ENCODE data around the gene TMEM150B.

TMEM150B gene

GRCh38 chr19:55325172-55325571 is at the start of gene TMEM150B:
Gene TMEM150B (minus strand): TSS chr19:55325341. CDS start chr19:55321036, 4,305 bp downstream.
- no peak for DNase-seq (ENCODE audit: low spot score)

GRCh38 chr19:55373993-55374757 is 49.0 kb upstream of the TMEM150B start:
- DNase-seq (ENCODE audit: low spot score): no peak

- no peak for DNase-seq (ENCODE audit: low spot score)
Measured at GRCh38 chr19:55373306-55373992, 48.3 kb upstream of the TMEM150B start.

- DNase-seq (ENCODE audit: low spot score): no peak
Measured at GRCh38 chr19:55372316-55373081, 47.4 kb upstream of the TMEM150B start.

GRCh38 chr19:55370305-55370988 is 45.3 kb upstream of the TMEM150B start, which contains the start of gene IL11:
Gene IL11 (minus strand): TSS chr19:55370463. CDS start chr19:55370310, 153 bp downstream.
- DNase-seq (ENCODE audit: low spot score): no peak

- peak; percentile 63 for DNase-seq (ENCODE audit: low spot score)
Measured at GRCh38 chr19:55369653-55370304, 44.6 kb upstream of the TMEM150B start.

GRCh38 chr19:55368701-55369563 is 43.8 kb upstream of the TMEM150B start:
- DNase-seq (ENCODE audit: low spot score): no peak

- no peak for DNase-seq (ENCODE audit: low spot score)
Measured at GRCh38 chr19:55368106-55368505, 43.0 kb upstream of the TMEM150B start.

GRCh38 chr19:55366790-55367189 is 41.6 kb upstream of the TMEM150B start:
- DNase-seq (ENCODE audit: low spot score): no peak

GRCh38 chr19:55365964-55366363 is 40.8 kb upstream of the TMEM150B start:
- DNase-seq (ENCODE audit: low spot score): no peak

GRCh38 chr19:55365245-55365644 is 40.1 kb upstream of the TMEM150B start:
- DNase-seq (ENCODE audit: low spot score): no peak

GRCh38 chr19:55362990-55363716 is 38.0 kb upstream of the TMEM150B start, which contains the start of gene GARIN5B:
Gene GARIN5B (minus strand): TSS chr19:55363260. CDS start chr19:55363066, 194 bp downstream.
- no peak for DNase-seq (ENCODE audit: low spot score)

GRCh38 chr19:55362174-55362989 is 37.2 kb upstream of the TMEM150B start:
- no peak for DNase-seq (ENCODE audit: low spot score)

- DNase-seq (ENCODE audit: low spot score): no peak
Measured at GRCh38 chr19:55360902-55361301, 35.8 kb upstream of the TMEM150B start.

- DNase-seq (ENCODE audit: low spot score): no peak
Measured at GRCh38 chr19:55358943-55359908, 34.1 kb upstream of the TMEM150B start.

- no peak for DNase-seq (ENCODE audit: low spot score)
Measured at GRCh38 chr19:55358493-55358892, 33.4 kb upstream of the TMEM150B start.

GRCh38 chr19:55355213-55355821 is 30.2 kb upstream of the TMEM150B start:
- DNase-seq (ENCODE audit: low spot score): peak; percentile 33
